GM23338 (cell line): ENCODE results near the gene TRIM24. TPM values are rescaled to one million over a fixed set of nuclear protein-coding genes. Genes with fewer than 3 reads are reported as not detected.

Source experiments
- ATAC-seq: fragments of 200-7000 bp; cut with Tn5 transposase; 3 replicates; pipeline ENCODE4 v1.9.1; 2020
- DNase-seq: peaks from one replicate; pipeline ENCODE4 v3.0.0-alpha.2; 2015; ENCODE audit warnings: low spot score
- H2AFZ ChIP-seq: fragments of 200-600 bp; sonication (generic); 2 replicates; pipeline ENCODE4 v1.8.0; 2016; ENCODE audit warnings: antibody characterized with exemption, mild to moderate bottlenecking, moderate library complexity
- H3F3A ChIP-seq: fragments of 200-600 bp; sonication (generic); replicated peaks from 2 replicates; pipeline ENCODE4 v1.8.0; 2017; ENCODE audit warnings: antibody characterized with exemption, mixed run types, low read depth
- H3K27ac ChIP-seq: fragments of 200-600 bp; sonication (generic); 2 replicates; pipeline ENCODE4 v1.6.1; 2016; ENCODE audit warnings: low read depth
- H3K27me3 ChIP-seq: fragments of 200-600 bp; sonication (generic); 2 replicates; pipeline ENCODE4 v1.8.0; 2016; ENCODE audit warnings: mild to moderate bottlenecking, mixed run types, moderate library complexity; ENCODE audit not compliant: insufficient read depth
- H3K36me3 ChIP-seq: fragments of 200-600 bp; sonication (generic); 2 replicates; pipeline ENCODE4 v1.8.0; 2016; ENCODE audit warnings: mild to moderate bottlenecking; ENCODE audit not compliant: insufficient read depth
- H3K4me1 ChIP-seq: fragments of 200-600 bp; sonication (generic); 2 replicates; pipeline ENCODE4 v1.8.0; 2016; ENCODE audit warnings: mild to moderate bottlenecking, moderate library complexity; ENCODE audit not compliant: insufficient read depth
- H3K4me2 ChIP-seq: fragments of 200-600 bp; sonication (generic); 2 replicates; pipeline ENCODE4 v1.7.1; 2017; ENCODE audit warnings: mixed run types
- H3K4me3 ChIP-seq: fragments of 200-600 bp; sonication (generic); 2 replicates; pipeline ENCODE4 v1.6.1; 2016; ENCODE audit warnings: mixed run types
- H3K79me2 ChIP-seq: fragments of 200-600 bp; sonication (generic); replicated peaks from 2 replicates; pipeline ENCODE4 v1.8.0; 2017; ENCODE audit warnings: mild to moderate bottlenecking; ENCODE audit not compliant: insufficient read depth
- H3K9me2 ChIP-seq: fragments of 200-600 bp; sonication (generic); 2 replicates; pipeline ENCODE4 v1.8.0; 2017; ENCODE audit not compliant: insufficient read depth
- H4K20me1 ChIP-seq: fragments of 200-600 bp; sonication (generic); replicated peaks from 2 replicates; pipeline ENCODE4 v1.8.0; 2017; ENCODE audit warnings: mild to moderate bottlenecking; ENCODE audit not compliant: insufficient read depth
- H3K27ac Mint-ChIP-seq: 2 replicates; pipeline ENCODE4 v1.8.0; 2020; ENCODE audit warnings: inconsistent platforms, mild to moderate bottlenecking, moderate library complexity, mixed read lengths
- H3K27me3 Mint-ChIP-seq: 3 replicates; pipeline ENCODE4 v1.8.0; 2022; ENCODE audit warnings: low read depth, mild to moderate bottlenecking, moderate library complexity, mixed read lengths, inconsistent platforms; ENCODE audit not compliant: insufficient read depth, poor library complexity
- H3K36me3 Mint-ChIP-seq: 3 replicates; pipeline ENCODE4 v1.8.0; 2021; ENCODE audit warnings: low read depth, mild to moderate bottlenecking, inconsistent platforms, moderate library complexity, mixed read lengths
- H3K4me1 Mint-ChIP-seq: 3 replicates; pipeline ENCODE4 v1.8.0; 2020; ENCODE audit warnings: mild to moderate bottlenecking, inconsistent platforms, mixed read lengths
- H3K4me3 Mint-ChIP-seq: 3 replicates; pipeline ENCODE4 v1.8.0; 2021; ENCODE audit warnings: moderate library complexity, mild to moderate bottlenecking, inconsistent platforms, mixed read lengths
- H3K9me3 Mint-ChIP-seq: 3 replicates; pipeline ENCODE4 v1.8.0; 2020; ENCODE audit warnings: moderate library complexity, mild to moderate bottlenecking, inconsistent platforms, mixed read lengths
- CREB1 ChIP-seq: fragments of 250-450 bp; sonication (Bioruptor Pico); IDR thresholded peaks from 2 replicates; pipeline ENCODE4 v1.5.0; 2020; ENCODE audit warnings: low read depth, mild to moderate bottlenecking, moderate library complexity
- ETS1 ChIP-seq: IDR thresholded peaks from 2 replicates; pipeline ENCODE4 v1.6.1; 2016; ENCODE audit warnings: antibody characterized with exemption
- EZH2 ChIP-seq: fragments of 200-600 bp; sonication (generic); IDR thresholded peaks from one replicate; pipeline ENCODE4 v1.8.0; 2017; ENCODE audit warnings: antibody characterized with exemption, mild to moderate bottlenecking, low read depth; ENCODE audit not compliant: unreplicated experiment
- JUNB ChIP-seq: IDR thresholded peaks from one replicate; pipeline ENCODE4 v1.6.1; 2016; ENCODE audit warnings: antibody characterized with exemption; ENCODE audit not compliant: unreplicated experiment
- NANOG ChIP-seq: IDR thresholded peaks from 2 replicates; pipeline ENCODE4 v1.6.1; 2016; ENCODE audit warnings: antibody characterized with exemption, borderline replicate concordance
- REST ChIP-seq: IDR thresholded peaks from one replicate; pipeline ENCODE4 v1.6.1; 2018; ENCODE audit warnings: antibody characterized with exemption; ENCODE audit not compliant: unreplicated experiment
- STAT1 ChIP-seq: IDR thresholded peaks from one replicate; pipeline ENCODE4 v1.6.1; 2016; ENCODE audit warnings: antibody characterized with exemption; ENCODE audit not compliant: unreplicated experiment
- ZNF114 ChIP-seq: fragments of 250-450 bp; sonication (Bioruptor Pico); IDR thresholded peaks from 2 replicates; pipeline ENCODE4 v1.5.0; 2020; ENCODE audit warnings: mild to moderate bottlenecking, moderate library complexity
- polyA plus RNA-seq: library from polyadenylated mRNA; unstranded; fragments of >200 nt; fragmentation: Nextera tagmentation; extraction: Ambion mirVana; gene quantifications from 2 replicates; pipeline ENCODE4 v1.2.1, GENCODE V29; 2016
- total RNA-seq: library from RNA; depleted of rRNA; stranded (reverse); fragments of >200 nt; shearing (Covaris generic); gene quantifications from 2 replicates; pipeline ENCODE4 v1.2.3, GENCODE V29; 2014
- TF ChIP-seq, protein P1 (sequence below): fragments of 250-450 bp; sonication (Bioruptor Pico); IDR thresholded peaks from 2 replicates; pipeline ENCODE4 v1.5.0; 2020; ENCODE audit warnings: mild to moderate bottlenecking, moderate library complexity

Gene TRIM24
- total and polyA plus RNA-seq, 2 experiments from 2014 or later: 67.0 to 120 TPM

DNA sequence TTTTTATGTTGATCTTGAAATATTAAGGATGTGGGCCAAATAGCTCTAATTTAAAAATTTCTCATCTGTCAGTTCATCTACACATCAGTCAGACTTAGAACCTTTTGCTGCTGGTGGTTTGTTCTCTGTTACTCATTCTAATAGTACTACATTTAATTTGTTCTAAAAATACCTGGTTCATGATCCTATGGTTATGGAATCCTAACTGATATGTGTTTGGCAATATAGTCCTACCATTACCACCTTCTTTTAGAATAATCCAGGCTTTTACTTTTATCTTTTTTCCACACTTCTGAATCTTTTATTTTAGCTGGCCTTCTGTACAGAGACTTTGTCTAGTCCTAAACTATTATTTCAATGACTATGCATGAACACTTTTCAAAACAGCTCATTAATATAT, 124.2 kb downstream of the TRIM24 start:
- Histone ChIP-seq H3K27me3 (no peaks in the 10 kb centered on the region), H3K79me2 (no peaks in the 10 kb centered on the region), H3K4me1 (no peaks in the 10 kb centered on the region; the same call in 1 of the 2 replicates), H2AFZ (no peak overlapping the region), H3K4me2 (no peak overlapping the region), H3F3A (0 out of 2 replicates have a peak, but pooled peaks cover 4% of the 10 kb centered on the region), H3K9me2 (no peaks in the 10 kb centered on the region), H3K36me3 (peaks cover 65% of the 10 kb centered on the region), H4K20me1 (no peaks in the 10 kb centered on the region), H3K4me3 (no peak overlapping the region), H3K27ac (no peak overlapping the region; the same call in 1 of the 2 replicates)
- TF ChIP-seq NANOG (no peak), ETS1 (no peak), ZNF114 (CRISPR knock-in tag) (no peak), JUNB (no peak), REST (no peak), STAT1 (no peak), CREB1 (CRISPR knock-in tag) (no peak)
- Mint-ChIP-seq H3K4me1 (peaks cover 6% of the 10 kb centered on the region), H3K27ac (no peak overlapping the region), H3K9me3 (no peaks in the 10 kb centered on the region), H3K4me3 (no peak overlapping the region), H3K27me3 (peaks cover 2% of the 10 kb centered on the region), H3K36me3 (peaks cover 92% of the 10 kb centered on the region)
- DNase-seq (no peak), ATAC-seq (no peak)

DNA sequence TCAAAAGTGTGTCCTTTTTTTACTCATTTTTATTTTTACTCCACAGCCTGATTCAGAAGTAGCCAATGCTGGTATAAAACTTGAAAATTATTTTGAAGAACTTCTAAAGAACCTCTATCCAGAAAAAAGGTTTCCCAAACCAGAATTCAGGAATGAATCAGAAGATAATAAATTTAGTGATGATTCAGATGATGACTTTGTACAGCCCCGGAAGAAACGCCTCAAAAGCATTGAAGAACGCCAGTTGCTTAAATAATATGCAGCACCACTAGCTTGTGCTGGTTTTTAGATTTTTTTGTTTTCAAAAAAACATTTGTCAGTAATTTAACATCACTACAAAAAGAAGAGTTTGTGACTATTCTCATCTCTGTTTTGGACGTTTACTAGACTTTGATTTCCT, 124.6 kb downstream of the TRIM24 start:
- Histone ChIP-seq H3K36me3 (peaks cover 61% of the 10 kb centered on the region), H4K20me1 (no peaks in the 10 kb centered on the region), H3K9me2 (no peaks in the 10 kb centered on the region), H3K79me2 (no peaks in the 10 kb centered on the region), H3F3A (0 out of 2 replicates have a peak, but pooled peaks cover 4% of the 10 kb centered on the region), H2AFZ (no peak overlapping the region), H3K27me3 (no peaks in the 10 kb centered on the region), H3K4me2 (no peak overlapping the region), H3K4me1 (no peaks in the 10 kb centered on the region; the same call in 1 of the 2 replicates), H3K27ac (no peak overlapping the region), H3K4me3 (no peak overlapping the region)
- Mint-ChIP-seq H3K4me1 (peaks cover 10% of the 10 kb centered on the region), H3K36me3 (peaks cover 87% of the 10 kb centered on the region), H3K27ac (no peak overlapping the region), H3K9me3 (no peaks in the 10 kb centered on the region), H3K4me3 (no peak overlapping the region), H3K27me3 (peaks cover 2% of the 10 kb centered on the region)
- no peak for ATAC-seq
- no peak for DNase-seq
- TF ChIP-seq STAT1 (no peak), EZH2 (no peak)
- TF ChIP-seq, protein P1, sequence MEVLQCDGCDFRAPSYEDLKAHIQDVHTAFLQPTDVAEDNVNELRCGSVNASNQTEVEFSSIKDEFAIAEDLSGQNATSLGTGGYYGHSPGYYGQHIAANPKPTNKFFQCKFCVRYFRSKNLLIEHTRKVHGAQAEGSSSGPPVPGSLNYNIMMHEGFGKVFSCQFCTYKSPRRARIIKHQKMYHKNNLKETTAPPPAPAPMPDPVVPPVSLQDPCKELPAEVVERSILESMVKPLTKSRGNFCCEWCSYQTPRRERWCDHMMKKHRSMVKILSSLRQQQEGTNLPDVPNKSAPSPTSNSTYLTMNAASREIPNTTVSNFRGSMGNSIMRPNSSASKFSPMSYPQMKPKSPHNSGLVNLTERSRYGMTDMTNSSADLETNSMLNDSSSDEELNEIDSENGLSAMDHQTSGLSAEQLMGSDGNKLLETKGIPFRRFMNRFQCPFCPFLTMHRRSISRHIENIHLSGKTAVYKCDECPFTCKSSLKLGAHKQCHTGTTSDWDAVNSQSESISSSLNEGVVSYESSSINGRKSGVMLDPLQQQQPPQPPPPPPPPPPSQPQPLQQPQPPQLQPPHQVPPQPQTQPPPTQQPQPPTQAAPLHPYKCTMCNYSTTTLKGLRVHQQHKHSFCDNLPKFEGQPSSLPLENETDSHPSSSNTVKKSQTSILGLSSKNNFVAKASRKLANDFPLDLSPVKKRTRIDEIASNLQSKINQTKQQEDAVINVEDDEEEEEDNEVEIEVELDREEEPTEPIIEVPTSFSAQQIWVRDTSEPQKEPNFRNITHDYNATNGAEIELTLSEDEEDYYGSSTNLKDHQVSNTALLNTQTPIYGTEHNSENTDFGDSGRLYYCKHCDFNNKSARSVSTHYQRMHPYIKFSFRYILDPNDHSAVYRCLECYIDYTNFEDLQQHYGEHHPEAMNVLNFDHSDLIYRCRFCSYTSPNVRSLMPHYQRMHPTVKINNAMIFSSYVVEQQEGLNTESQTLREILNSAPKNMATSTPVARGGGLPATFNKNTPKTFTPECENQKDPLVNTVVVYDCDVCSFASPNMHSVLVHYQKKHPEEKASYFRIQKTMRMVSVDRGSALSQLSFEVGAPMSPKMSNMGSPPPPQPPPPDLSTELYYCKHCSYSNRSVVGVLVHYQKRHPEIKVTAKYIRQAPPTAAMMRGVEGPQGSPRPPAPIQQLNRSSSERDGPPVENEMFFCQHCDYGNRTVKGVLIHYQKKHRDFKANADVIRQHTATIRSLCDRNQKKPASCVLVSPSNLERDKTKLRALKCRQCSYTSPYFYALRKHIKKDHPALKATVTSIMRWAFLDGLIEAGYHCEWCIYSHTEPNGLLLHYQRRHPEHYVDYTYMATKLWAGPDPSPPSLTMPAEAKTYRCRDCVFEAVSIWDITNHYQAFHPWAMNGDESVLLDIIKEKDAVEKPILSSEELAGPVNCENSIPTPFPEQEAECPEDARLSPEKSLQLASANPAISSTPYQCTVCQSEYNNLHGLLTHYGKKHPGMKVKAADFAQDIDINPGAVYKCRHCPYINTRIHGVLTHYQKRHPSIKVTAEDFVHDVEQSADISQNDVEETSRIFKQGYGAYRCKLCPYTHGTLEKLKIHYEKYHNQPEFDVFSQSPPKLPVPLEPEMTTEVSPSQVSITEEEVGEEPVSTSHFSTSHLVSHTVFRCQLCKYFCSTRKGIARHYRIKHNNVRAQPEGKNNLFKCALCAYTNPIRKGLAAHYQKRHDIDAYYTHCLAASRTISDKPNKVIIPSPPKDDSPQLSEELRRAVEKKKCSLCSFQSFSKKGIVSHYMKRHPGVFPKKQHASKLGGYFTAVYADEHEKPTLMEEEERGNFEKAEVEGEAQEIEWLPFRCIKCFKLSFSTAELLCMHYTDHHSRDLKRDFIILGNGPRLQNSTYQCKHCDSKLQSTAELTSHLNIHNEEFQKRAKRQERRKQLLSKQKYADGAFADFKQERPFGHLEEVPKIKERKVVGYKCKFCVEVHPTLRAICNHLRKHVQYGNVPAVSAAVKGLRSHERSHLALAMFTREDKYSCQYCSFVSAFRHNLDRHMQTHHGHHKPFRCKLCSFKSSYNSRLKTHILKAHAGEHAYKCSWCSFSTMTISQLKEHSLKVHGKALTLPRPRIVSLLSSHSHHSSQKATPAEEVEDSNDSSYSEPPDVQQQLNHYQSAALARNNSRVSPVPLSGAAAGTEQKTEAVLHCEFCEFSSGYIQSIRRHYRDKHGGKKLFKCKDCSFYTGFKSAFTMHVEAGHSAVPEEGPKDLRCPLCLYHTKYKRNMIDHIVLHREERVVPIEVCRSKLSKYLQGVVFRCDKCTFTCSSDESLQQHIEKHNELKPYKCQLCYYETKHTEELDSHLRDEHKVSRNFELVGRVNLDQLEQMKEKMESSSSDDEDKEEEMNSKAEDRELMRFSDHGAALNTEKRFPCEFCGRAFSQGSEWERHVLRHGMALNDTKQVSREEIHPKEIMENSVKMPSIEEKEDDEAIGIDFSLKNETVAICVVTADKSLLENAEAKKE (CRISPR knock-in tag): no peak
